ENCODE measurements around the gene ZNF782.

GRCh38 chr9:96844040-96844439, 10.3 kb downstream of the ZNF782 start:
- TF ChIP-seq CTCF (IDR thresholded peaks at IDR 0.05; ENCODE audit: low read depth, low read length, poor library complexity, severe bottlenecking): no peak
- no peak for TF ChIP-seq EZH2phosphoT487 (IDR thresholded peaks at IDR 0.05; ENCODE audit: borderline replicate concordance, low read length)
